ENCODE measurements around the gene THAP2.

DNA sequence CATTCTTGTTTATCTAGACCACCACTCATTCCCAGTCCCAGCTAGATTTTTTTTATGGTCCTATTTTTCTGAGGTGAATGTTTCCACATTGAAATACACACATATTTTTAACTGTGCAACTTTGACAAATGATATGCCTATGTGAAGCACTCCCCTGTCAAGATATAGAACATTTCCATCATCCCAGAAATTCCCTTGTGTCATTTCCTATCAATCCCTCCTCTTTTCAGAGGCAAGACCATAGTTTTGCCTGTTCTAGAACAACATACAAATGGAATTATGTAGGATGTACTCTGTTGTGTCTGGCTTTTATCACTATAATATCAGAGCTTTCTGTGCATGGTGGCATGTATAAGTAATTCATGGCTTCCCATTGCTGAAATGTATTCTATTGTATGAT lies 54.5 kb downstream of the THAP2 start:
- TF ChIP-seq, protein P1, sequence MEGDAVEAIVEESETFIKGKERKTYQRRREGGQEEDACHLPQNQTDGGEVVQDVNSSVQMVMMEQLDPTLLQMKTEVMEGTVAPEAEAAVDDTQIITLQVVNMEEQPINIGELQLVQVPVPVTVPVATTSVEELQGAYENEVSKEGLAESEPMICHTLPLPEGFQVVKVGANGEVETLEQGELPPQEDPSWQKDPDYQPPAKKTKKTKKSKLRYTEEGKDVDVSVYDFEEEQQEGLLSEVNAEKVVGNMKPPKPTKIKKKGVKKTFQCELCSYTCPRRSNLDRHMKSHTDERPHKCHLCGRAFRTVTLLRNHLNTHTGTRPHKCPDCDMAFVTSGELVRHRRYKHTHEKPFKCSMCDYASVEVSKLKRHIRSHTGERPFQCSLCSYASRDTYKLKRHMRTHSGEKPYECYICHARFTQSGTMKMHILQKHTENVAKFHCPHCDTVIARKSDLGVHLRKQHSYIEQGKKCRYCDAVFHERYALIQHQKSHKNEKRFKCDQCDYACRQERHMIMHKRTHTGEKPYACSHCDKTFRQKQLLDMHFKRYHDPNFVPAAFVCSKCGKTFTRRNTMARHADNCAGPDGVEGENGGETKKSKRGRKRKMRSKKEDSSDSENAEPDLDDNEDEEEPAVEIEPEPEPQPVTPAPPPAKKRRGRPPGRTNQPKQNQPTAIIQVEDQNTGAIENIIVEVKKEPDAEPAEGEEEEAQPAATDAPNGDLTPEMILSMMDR (IDR thresholded peaks at IDR 0.05) = no peak
- TF ChIP-seq POLR2A (IDR thresholded peaks at IDR 0.05) (no peak), POLR2AphosphoS5 (IDR thresholded peaks at IDR 0.05) (no peak)

Data from transverse colon (tissue), 4 donors.